RPMI7951 (cell line): ENCODE measurements around the gene RREB1. TPM values are rescaled to one million over a fixed set of nuclear protein-coding genes. Genes with fewer than 3 reads are reported as not detected.

ENCODE experiments used
- DNase-seq: peaks from one replicate; pipeline ENCODE4 v3.0.0-alpha.2; 2012; ENCODE audit warnings: low read depth
- total RNA-seq: library from RNA; depleted of rRNA; stranded (reverse); fragments of >200 nt; shearing (Covaris generic); gene quantifications from 2 replicates; pipeline ENCODE4 v1.2.3, GENCODE V29; 2014; rRNA removed

Gene RREB1, protein sequence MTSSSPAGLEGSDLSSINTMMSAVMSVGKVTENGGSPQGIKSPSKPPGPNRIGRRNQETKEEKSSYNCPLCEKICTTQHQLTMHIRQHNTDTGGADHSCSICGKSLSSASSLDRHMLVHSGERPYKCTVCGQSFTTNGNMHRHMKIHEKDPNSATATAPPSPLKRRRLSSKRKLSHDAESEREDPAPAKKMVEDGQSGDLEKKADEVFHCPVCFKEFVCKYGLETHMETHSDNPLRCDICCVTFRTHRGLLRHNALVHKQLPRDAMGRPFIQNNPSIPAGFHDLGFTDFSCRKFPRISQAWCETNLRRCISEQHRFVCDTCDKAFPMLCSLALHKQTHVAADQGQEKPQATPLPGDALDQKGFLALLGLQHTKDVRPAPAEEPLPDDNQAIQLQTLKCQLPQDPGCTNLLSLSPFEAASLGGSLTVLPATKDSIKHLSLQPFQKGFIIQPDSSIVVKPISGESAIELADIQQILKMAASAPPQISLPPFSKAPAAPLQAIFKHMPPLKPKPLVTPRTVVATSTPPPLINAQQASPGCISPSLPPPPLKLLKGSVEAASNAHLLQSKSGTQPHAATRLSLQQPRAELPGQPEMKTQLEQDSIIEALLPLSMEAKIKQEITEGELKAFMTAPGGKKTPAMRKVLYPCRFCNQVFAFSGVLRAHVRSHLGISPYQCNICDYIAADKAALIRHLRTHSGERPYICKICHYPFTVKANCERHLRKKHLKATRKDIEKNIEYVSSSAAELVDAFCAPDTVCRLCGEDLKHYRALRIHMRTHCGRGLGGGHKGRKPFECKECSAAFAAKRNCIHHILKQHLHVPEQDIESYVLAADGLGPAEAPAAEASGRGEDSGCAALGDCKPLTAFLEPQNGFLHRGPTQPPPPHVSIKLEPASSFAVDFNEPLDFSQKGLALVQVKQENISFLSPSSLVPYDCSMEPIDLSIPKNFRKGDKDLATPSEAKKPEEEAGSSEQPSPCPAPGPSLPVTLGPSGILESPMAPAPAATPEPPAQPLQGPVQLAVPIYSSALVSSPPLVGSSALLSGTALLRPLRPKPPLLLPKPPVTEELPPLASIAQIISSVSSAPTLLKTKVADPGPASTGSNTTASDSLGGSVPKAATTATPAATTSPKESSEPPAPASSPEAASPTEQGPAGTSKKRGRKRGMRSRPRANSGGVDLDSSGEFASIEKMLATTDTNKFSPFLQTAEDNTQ (N-terminal part only)
- total RNA-seq, result 5.8 and 6.0 TPM in 2 replicates

DNA sequence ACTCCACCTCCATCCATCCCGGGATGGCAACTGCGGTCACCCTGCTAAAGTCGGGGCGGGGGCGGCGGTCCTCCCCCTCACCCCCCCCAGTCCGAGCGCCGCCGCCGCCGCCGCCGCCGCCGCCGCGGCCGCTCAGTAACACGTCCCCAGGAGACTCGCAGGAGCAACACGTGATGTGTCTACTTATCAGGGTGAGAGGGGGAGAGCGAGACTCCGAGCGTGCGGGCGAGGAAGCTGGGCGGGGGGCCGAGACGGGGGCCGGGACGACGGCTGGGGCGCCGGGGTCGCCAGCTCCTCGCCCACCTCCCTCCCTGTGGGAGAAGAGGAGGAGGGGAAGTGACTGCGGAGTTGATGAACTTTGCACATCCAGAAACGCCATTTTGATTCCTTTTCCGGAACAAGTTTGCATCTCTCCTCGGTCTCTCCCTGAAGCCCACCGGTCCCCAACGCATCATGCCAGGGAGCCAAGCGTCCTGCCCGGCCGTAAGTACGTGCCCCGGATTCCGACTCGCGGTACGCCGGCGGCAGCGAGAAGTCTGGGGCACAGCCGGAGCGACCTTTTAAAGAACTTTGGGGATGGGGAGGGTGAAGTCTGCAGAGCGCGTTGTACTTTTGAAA is at the start of gene RREB1:
RREB1 (plus strand) TSS at position 384 of the 618 bp plus-strand sequence. CDS start 73,951 bp downstream, outside the sequence.
- DNase-seq, result peak; percentile 54

DNA sequence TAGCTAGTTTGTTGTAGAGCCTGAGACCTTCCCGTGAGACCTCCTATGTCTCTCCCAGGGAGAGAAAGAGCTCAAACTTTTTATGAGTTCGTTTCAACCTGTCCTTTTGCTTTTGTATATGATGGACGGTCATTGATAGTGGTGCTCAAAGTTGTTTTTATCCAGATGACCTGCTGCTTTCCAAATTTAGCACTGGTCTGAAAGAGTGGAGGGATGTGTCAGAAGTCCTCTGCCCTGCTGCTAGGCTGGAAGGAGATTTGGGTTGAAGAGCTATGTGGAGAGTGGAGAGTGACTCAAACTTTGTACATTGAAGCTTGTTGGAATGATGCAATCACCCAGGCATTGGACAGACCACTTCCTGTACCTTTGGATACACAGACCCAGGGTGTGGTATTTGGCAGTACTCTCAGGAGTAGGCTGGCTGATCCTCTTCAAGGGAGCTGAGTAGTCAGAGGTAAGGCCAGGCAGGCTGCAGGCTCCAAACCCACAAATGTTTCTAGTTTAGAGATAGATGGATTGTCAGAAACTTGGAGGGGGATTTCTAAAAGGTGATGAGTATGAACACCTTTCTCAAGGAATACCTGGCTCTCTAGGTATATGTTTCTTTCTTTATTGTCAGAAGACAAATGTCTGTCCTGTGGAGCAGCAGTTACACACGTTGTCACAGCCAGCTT is 49.4 kb upstream of the RREB1 start:
- DNase-seq, result peak; percentile 91

DNA sequence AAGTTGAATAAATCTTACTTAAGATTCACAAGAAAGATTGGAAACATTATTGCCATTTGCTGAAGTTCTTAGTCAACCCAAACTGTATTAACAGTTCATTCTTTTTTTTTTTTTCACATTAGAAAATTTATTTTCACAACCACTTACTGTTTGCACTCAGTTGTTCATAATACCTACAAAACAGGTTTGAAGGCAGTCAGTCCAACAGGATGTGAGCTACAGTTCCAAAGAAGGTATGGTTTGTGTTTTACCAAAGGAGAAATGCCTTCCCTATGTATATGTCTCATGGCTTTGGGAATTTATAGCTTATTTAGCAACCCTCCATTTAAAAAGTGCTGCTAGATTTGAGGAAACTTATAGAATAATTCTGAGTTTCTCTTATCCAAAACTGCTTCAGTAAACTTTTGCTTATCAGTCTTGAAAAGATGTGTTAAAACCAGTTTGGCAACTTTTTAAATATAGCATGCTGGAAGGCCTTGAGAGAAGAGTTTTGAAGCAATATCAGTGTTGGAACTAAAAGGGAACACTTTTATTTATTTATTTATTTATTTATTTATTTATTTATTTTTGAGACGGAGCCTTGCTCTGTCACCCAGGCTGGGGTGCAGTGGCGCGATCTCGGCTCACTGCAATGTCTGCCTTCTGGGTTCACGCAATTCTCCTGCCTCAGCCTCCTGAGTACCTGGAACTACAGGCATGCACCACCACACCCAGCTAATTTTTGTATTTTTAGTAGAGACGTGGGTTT is 46.8 kb upstream of the RREB1 start:
- DNase-seq, result no peak

DNA sequence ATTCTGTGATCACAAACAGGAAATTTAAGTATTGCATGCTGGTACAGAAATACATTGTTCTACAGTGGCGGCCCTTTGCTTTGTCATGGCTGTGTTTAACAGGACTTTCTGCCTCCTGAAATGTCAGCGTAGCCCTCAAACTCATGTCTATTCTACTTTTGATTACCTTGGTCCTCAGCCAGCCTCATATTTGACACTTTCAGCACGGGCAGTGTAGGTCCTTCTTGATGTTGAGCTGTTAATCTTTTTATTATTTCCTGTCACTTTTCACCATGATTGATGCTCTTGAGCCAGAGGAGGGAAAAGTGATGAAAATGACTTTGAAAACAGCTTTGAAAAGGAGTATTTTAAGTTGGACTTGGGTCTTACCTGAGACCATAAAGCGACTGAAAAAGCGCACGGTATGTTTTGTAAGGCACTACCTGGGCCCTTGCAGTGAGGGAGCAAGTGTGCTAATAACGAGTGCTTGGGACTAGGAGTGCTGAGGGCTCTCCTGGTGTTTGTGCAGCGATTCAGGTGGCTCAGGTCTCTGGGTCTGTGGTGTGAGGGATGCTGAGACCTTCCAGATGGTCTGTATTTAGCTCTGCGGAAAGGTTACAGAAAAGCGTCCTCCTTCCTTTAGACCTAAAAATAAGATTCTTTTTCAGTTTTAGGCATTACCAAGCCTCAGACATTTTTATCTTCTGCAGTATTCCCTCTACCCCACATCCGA is 45.2 kb upstream of the RREB1 start:
- no peak for DNase-seq

DNA sequence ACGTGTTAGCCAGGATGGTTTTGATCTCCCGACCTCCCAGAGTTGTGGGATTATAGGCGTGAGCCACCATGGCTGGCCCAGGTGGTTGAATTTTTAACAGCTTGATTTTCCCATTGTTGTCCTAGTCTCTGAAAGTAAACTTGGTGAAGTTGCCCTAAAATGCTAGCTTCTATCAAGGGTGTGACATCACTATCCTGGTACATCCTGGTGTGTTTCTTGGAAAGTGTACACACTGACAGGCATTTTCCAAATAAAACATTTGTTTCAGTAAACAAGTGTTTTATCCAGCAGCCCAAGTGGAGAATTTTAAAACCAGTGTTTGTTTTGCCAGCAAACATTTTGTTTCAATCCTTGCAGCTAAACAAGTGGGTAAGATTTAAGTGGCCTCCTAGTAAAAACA is 40.5 kb upstream of the RREB1 start:
- no peak for DNase-seq

DNA sequence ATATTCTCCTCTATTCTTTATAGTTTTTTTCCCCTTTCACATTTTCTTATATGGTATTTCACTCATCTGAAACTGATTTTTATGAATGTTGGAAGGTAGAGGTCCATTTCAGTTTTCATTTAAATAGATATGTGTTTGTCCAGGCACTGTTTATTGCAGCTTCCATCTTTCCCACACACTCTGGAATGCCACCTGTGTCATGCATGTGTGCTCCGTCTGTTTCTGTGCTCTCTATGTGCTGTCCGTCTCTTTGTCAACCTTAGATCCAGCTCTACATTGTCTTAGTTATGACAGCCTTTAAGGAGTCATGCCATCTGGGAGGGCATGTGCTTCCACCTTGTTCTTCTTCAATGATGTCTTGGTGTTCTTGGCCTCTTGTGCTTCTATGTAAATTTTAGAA is 36.4 kb upstream of the RREB1 start:
- DNase-seq, result no peak

DNA sequence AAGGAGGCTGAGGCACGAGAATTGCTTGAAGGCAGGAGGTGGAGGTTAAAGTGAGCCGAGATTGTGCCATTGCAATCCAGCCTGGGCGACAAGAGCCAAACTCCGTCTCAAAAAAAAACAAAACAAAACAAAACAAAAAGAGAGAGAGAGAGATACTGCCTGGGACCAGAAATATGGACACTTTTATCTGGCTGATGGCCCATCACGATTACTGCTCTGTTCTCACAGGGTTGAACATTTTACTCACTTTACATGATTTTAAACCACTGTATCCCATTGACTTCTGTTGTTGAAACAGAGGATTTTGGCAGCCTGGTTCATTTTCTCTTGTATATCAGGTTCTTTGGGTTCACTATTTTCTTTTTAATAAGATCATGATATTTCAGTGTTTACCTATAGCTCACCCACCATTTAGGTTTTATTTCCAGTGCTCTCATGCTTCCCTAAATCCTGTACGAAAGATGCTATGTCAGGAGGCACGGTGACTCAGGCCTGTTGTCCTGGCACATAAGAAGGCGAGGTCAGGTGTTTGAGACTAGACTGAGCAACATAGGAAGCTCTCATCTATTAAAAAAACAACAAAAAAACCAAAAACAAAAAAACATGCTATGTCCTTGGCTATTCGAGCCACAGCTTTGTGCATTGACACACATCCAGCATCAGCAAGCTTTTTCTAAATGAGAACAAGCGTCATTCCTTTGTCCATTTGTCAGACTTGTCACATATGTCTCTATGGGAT is 34.5 kb upstream of the RREB1 start:
- DNase-seq, result no peak

DNA sequence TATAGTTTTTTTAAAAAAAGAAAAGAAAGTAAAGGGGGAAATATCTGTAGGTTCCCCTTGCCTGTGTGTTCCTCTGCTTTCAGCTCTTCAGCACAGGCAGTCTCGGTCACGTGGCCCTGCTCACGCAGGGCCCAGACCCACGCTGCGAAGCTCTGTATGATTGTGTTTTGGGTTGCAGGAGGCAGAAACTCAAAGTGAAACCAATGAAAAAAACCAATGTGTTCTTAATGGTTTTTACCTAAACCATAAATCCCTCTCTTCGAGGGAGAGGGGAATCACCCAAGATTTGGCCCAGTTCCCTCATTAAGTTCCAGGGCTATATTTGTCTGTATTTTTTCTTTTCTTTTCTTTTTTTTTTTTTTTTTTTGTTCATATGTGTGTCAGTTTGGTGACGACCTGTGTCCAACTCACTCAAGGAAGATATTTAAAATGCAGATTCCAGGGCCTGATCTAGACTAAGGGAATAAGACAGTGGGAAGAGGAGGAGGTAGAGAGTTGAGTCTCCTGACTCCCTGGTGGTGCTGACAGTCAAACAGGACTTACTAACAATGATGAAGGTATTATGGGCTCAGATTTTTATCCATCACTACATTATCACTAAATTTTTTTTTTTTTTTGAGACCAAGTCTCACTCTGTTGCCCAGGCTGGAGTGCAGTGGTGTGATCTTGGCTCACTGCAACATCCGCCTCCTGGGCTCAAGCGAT is 33.8 kb upstream of the RREB1 start:
- DNase-seq, result no peak

DNA sequence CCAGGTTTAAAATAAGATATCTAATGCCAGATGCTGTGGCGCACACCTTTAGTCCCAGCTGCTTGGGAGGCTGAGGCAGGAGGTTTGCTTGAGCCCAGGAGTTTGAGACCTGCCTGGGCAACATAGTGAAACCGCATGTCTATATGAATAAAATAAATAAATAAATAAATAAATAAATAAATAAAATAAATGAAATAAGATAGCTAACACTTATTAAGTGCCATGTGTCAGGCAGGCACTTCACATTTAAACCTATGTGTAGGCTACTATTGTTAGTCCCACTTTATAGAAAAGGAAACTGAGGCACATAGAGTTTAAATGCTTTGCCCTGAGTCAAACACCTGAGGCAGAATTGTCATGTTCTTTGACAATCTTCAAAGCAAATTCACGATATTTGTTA is 32.9 kb upstream of the RREB1 start:
- no peak for DNase-seq

DNA sequence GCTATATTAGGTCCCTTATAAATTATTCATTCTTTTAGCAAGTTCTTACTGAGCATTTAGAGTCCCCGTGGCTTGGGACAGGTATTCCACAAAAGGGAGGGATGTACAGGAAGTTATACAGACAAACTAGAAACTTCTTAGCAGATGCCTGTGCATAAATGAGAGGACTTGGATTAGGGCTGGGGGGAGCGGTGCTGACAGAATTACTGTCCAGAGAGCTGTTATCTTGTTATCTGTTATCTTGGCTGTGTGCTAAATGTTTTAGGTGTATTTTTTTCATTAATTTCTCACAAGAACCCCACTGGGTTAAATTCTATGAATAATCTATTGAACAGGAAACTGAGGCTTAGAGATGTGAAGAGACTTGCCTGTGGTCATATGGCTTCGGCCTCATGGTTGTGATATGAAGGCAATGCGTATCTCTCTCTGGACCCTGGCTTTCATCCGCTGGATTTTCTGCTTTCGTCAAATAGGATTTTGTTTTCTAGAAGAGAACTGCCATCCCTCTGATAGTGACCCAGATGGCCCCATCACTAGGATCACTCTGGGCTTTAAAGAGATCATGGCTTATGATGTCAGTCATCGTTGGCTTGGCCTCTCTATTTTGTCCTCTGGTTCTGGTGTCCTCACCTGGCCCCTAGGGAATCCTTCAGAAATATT is 32.3 kb upstream of the RREB1 start:
- no peak for DNase-seq

DNA sequence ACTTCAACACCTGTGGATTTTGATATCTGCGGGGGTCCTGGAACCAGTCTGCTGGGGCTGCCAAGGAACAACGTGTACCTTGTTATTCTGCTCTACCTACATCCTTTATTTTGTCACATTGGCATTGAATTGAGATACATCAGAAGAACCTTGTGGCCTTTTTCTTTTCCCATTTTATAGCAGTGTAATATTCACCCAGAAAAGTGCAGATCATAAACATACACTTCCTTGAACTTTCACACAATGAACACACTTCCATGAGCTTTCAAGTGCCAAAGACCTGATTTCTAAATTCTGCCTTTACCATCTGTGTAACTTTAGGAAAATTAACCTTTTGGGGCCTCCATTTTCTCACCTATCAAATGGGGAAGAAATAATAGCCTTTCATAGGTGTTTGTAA is 29.9 kb upstream of the RREB1 start:
- no peak for DNase-seq

DNA sequence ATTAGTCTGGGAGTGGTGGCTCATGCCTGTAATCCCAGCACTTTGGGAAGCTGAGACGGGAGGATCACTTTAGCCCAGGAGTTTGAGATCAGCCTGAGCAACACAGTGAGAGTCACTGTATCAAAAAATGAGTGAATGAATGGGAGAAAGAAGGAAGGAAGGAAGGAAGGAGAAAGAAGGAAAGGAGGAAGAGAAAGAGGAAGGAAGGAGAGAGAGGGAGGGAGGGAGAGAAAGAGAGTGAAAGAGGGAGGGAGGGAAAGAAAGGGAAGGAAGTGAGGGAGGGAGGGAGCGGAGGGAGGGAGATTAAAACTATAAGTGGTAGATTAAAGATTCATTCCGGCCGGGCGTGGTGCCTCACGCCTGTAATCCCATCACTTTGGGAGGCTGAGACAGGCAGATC is 28.9 kb upstream of the RREB1 start:
- DNase-seq, result no peak

DNA sequence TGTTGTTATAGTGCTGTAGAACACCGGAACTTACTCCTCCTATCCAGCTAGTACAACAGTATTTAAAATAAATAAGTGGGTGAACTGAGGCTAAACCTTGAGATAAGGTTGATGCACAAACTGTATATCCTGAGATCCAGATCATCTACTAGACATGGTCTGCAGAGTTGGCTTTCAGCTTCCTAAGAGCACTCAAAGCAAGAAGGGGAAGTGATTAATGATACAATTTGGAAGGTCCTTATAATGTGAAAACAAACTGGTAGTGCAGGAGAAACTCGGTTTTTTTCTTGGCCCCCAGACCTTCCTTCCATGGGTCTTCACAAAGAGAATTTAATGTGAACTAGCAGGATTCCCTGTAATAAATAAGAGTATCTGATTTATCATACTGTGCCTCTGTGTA is 27.4 kb upstream of the RREB1 start:
- DNase-seq, result no peak

DNA sequence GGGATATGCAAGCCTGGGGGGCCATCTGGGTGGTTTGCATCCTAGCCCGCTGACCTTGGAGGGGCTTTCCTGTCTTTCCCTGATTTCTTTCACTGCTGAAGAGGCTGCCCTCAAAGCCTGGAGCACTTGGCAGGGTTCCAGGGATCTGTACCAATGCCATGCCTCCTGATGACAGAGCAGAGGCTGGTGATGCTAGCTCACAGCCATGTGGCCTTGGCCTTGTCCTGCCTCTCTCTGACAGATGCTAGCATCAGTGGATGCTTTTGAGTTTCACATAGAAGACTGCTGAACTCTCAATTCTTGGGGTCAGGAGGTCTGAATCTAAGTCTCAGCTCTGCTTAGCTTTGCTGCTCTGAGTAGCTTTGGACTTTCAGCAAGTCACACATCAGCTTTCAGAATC is 21.9 kb upstream of the RREB1 start:
- DNase-seq, result peak; percentile 43

DNA sequence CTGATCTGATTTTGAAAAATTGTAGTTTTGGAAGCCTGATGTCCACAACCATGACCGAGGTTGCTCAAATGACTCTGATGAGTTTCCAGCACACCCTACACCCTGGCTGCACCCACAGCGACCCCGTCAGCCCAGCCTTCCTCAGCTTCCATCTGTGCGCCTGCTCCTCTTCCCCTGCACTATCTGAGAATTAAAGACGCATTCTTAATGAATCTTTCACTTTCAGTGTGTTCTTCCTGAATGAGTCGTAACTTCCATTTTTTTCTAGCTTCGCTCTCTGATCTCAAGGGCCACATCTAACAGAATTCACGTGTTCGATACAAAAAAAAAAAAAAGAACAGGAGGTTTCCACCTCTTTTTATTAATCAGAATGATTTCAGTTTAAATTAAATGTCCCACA is 21.3 kb upstream of the RREB1 start:
- peak; percentile 36 for DNase-seq

DNA sequence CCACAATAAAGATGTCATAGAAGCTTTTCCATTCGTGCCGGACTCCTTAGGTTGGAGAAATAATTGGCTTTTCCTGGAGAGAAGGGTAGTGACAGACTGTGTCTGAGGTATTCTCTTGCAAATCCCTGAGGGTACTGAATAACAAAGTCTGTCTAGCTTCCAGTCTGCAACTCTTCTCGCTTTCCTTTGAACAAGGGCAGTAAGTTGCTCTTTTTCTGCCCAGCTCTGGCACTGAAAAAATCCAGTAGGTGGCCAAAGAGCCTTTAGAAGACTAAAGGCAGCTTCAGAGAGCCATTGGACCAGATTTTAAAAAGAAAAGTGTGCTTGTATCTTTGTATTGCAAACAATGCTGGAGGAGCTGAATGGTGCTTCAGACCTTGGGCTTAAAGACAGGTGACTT is 20.7 kb upstream of the RREB1 start:
- DNase-seq, result peak; percentile 56

DNA sequence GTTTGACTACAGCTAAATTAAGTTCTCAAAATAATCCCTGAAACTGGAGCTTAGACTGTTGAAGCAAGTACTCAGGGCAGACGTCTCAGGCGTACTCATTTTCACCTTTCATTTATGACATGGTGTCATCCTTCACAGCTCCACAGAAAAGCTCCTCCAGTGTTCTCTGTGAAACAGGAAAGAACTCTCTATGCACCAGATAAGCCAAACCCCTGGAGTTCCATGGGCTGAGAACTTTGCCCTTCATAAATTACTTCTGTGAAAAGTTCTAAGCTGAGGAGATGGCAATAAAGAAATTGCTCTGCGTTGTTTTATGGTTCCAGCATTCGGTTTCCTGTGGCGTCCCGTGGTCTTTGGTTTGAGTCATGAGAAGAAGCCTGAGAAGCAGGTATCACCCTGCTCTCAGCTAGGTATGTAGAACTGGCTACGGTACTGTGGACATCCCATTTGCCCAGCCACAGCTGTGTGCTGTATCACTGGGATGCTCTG is 20.2 kb upstream of the RREB1 start:
- no peak for DNase-seq
